ENCODE results near the gene TOB1.

TOB1 gene

DNA sequence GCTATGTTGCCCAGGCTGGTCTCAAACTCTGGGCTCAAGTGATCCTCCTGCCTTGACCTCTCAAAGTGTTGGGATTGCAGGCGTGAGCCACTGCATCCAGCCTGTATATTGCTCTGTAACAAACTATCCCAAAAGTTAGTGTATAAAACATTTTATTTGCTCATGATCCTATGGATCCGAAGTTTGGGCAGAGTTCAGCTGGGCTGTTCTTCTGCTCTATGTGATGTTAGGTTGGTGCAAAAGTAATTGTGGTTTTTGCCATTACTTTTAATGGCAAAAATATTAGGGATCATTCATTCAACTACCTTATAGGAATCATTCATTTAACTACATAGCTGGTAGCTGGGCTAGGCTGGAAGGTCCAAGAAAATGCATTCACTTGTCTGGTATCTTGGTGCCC, 43.6 kb downstream of the TOB1 start:
- no peak for DNase-seq (ENCODE audit: low read depth)
- H3K4me3 ChIP-seq (ENCODE audit: low read depth, low read length): no peak overlapping the region
- TF ChIP-seq, protein P1, sequence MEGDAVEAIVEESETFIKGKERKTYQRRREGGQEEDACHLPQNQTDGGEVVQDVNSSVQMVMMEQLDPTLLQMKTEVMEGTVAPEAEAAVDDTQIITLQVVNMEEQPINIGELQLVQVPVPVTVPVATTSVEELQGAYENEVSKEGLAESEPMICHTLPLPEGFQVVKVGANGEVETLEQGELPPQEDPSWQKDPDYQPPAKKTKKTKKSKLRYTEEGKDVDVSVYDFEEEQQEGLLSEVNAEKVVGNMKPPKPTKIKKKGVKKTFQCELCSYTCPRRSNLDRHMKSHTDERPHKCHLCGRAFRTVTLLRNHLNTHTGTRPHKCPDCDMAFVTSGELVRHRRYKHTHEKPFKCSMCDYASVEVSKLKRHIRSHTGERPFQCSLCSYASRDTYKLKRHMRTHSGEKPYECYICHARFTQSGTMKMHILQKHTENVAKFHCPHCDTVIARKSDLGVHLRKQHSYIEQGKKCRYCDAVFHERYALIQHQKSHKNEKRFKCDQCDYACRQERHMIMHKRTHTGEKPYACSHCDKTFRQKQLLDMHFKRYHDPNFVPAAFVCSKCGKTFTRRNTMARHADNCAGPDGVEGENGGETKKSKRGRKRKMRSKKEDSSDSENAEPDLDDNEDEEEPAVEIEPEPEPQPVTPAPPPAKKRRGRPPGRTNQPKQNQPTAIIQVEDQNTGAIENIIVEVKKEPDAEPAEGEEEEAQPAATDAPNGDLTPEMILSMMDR (IDR thresholded peaks at IDR 0.05; ENCODE audit: low read depth, low read length, missing control alignments): no peak

DNA sequence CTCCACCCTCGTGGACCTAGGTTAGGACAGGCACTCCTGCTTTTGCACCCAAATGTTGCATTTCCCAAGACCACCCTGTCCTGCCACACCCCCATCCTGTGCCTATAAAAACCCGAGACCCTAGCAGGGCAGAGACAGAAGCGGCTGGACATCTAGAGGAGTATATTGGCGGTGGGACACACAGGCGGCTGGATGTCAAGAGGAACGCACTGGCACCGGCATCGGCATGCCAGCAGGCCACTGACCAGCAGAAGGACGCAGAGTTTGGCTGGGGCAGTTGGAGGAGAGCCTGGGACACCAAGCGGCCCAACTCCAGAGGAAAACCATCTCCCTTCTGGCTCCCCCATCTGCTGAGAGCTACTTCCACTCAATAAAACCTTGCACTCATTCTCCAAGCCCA, 45.5 kb downstream of the TOB1 start:
- no peak for DNase-seq (ENCODE audit: low read depth)
- TF ChIP-seq, protein P1 (IDR thresholded peaks at IDR 0.05; ENCODE audit: low read depth, low read length, missing control alignments): no peak
- H3K4me3 ChIP-seq (ENCODE audit: low read depth, low read length): no peak overlapping the region

DNA sequence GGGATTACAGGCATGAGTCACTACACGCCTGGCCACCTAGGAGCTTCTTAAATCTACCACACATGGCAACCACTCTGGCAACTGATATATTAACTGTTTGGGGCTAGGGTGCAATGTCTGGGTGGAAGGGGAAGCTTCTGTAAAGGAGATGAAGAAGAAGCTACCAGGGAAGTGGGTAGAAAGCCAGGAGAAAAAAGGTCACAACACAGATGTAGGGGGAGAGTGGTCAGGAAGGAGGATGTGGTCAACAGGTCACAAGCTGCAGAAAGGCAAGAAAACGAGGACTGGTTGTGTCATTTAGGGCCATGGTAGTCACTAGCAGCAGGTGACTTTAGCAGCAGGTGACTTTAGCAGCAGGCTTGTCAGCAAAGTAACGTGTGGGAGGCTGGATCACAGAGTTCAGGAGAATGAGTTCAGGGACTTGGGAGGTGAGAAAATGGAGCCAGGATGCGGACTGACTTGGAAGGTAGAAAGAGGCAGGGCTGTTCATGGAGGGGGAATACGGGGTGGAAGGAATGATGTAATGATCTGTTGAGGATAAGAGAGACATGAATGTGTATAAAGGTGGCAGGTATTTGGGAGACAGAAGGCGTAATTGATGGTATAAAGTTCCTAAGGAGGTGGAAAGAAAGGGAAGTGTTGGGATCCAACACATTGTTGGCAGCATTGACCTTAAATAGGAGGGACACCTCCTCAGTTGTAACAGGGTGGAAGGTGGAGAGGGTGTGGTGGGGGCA, 47.1 kb downstream of the TOB1 start:
- H3K4me3 ChIP-seq (ENCODE audit: low read depth, low read length): no peak overlapping the region
- TF ChIP-seq, protein P1 (IDR thresholded peaks at IDR 0.05; ENCODE audit: low read depth, low read length, missing control alignments): no peak
- DNase-seq (ENCODE audit: low read depth): no peak

DNA sequence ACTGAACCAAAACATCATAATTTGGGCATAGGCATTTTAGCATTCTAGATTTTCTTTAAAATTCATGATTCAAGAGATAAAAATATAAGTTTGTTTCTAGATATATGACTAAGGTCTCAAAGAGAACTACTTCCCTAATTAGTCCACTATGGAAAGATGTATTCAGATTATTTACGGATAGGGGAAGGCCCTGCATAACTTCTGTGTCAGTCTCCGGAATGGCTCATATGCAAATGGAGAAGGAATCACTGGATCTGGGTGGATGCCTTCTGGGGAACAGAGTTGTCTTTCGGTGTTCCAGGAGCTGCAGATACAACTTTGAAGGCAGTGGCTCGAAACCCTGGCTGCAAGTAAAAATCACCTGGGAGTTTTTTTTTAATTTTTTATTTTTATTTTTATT, 47.9 kb downstream of the TOB1 start:
- no peak overlapping the region for H3K4me3 ChIP-seq (ENCODE audit: low read depth, low read length)
- DNase-seq (ENCODE audit: low read depth): no peak
- TF ChIP-seq, protein P1 (IDR thresholded peaks at IDR 0.05; ENCODE audit: low read depth, low read length, missing control alignments): no peak

DNA sequence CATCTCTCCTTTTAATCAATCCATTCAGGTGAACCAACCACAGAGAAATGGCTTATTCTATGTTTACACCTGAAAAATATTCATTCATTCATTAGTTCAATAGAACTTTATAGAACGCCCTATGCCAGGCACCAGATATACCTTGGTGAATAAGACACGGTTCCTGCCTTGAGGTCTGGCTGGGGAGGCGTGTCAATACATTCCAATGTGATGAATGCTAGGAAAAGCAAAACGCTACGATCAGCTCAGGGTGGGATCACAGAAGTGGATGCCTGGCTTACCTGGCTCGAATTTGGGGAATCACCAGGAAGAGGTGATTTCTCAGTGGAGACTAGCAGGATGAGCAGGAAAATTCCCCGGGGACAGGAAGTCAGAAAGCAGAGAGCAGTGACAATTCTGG, 48.3 kb downstream of the TOB1 start:
- no peak for DNase-seq (ENCODE audit: low read depth)
- H3K4me3 ChIP-seq (ENCODE audit: low read depth, low read length): no peak overlapping the region
- TF ChIP-seq, protein P1 (IDR thresholded peaks at IDR 0.05; ENCODE audit: low read depth, low read length, missing control alignments): no peak

DNA sequence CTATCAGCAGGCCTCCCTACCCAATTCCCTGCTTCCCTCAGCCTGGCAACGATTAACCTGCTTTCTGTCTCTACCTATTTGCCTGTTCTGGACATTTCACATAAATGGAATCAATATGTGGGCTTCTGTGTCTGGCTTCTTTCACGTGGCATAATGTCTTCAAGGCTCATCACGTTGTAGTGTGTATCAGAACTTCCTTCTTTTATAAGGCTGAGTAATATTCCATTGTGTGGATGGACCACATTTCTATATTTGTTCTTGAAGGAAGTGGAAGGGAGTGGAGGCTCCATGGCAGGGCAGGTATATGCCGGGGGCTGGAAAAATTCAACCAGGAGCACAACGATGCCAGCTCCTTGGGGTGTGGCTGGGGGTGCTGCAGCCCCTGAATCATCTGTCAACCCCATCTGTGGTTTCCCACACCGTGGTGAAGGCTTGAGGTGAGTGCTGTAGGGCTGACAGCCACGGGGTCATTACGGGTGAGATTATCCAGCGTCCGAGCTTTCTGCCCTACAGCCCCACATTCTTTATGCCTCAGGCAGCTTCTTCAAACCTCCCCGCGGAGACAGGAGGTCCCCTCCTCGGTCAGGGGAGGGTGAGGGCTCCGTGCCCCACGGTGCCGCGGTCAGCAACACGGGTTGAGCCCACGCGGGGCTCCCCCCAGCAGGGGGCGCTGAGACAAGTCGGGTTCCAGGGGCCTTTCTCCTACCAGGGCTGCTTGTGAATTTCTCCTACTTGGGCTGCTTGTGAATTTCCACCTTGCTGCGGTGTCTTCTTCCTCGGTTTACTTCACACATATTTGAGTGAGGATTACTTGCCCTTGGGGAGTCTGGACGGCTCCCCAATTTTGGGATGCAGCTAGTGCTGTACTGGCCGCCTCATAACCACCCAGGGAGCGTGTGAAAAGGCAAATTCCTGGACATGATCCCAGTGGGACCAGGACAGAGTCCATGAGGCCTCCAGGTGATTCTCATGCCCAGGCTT, 49.1 kb downstream of the TOB1 start:
- H3K4me3 ChIP-seq (ENCODE audit: low read depth, low read length): no peak overlapping the region
- DNase-seq (ENCODE audit: low read depth): no peak
- TF ChIP-seq, protein P1 (IDR thresholded peaks at IDR 0.05; ENCODE audit: low read depth, low read length, missing control alignments): peak; percentile 95

Data from GM12864 (cell line).